WTC11 (cell line): Measurements from ENCODE around the gene MRFAP1.

Source experiments
- CTCF ChIP-seq: fragments of 200-600 bp; IDR thresholded peaks from 2 replicates; pipeline ENCODE4 v1.8.0; 2022; ENCODE audit warnings: antibody characterized with exemption
- E2F1 ChIP-seq: sonication (generic); formaldehyde crosslinking; IDR thresholded peaks from 2 replicates; pipeline ENCODE4 v1.8.0; 2022; ENCODE audit warnings: mild to moderate bottlenecking, missing genetic modification reagents
- E2F5 ChIP-seq: sonication (generic); formaldehyde crosslinking; IDR thresholded peaks from 2 replicates; pipeline ENCODE4 v1.8.1; 2022; ENCODE audit warnings: mild to moderate bottlenecking, moderate library complexity, missing genetic modification reagents

- no peak for TF ChIP-seq E2F5
- no peak for TF ChIP-seq E2F1
- TF ChIP-seq CTCF: no peak
Measured at GRCh38 chr4:6647169-6647568, 6.7 kb downstream of the MRFAP1 start.
